NCI-H1417 (cell line): ENCODE results near the gene ACKR3.

Source experiments
- DNase-seq, 3 experiments: peaks; one replicate each; lab custom pipeline; 2025; lab: John Stamatoyannopoulos, UW

ACKR3 gene

DNA sequence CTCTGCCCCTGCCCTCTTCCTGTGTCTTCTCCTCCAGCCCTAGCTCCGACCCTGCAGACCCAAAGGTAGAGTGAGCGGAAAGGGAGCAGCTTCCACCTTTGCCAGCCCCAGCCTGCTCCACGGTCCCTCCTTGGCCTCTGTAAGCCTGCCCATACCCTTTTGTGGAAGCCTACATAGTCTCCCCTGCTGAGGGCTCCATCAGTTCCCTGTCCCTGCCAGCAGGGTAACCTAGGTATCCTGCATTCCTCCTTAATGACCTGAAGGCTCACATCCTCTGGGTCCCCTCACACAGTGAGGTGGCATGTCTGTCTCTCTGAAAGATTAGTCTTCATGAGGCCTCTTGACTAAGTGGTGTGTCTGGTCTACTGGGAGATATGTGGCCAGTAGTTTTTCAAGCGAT lies 20.5 kb upstream of the ACKR3 start:
- DNase-seq: no peak

DNA sequence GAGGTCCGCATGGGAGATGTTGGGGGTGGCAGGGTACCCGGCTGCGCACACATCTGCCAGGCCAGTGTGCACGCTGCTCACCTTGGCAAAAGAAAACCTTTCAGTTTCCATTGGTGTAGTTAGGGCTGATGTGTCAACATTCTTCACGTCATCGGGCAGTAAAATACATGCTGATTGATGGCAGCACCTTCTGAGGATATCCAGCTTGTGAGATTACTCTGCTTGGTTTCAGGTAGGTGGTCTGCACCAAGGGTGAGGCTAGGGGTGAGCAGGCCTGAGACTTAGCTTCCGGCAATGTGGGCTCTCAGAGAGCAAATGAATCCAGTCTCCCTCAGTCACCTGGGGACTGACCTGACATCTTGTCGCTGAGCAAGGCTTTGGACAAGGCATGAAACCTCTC lies 19.3 kb upstream of the ACKR3 start:
- no peak for DNase-seq

DNA sequence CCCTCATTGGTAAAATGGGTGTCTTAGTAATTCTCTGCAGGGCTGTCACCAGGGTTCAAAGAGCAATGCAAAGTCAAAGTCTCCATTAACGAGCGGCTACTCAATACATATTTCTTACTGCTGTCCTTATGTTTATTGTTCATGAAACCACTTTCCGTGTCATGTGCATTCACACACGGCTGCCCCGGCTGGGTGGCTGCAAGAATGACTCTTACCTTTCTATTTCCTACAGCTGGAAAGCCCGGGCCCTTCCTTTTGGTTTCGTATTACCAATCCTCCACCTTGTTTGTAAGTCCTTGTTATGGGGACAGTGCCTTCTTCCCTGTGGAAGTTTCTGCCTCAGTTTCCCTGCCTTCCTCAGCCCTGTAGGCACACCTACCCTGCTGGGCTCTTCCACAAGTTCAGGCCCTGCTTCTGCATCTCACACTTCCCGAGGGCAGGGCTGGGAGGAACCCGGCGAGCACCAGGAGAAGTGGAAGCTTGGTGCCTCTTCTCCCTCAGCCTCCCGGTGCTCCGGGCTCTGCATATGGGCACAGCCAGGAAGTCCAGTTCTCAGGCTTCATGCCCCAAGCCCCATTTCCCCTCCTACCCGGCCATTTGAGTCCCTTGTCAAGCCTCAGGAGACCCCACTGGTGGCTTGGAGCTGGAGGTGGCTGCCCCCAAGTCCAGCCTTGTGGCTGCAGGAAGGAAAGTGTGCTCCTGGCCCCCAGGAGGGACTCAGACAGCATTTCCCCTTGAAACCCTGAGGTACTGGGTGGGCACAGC lies 18.7 kb upstream of the ACKR3 start:
- DNase-seq: peak in 1 of 3 experiments; percentile 10

DNA sequence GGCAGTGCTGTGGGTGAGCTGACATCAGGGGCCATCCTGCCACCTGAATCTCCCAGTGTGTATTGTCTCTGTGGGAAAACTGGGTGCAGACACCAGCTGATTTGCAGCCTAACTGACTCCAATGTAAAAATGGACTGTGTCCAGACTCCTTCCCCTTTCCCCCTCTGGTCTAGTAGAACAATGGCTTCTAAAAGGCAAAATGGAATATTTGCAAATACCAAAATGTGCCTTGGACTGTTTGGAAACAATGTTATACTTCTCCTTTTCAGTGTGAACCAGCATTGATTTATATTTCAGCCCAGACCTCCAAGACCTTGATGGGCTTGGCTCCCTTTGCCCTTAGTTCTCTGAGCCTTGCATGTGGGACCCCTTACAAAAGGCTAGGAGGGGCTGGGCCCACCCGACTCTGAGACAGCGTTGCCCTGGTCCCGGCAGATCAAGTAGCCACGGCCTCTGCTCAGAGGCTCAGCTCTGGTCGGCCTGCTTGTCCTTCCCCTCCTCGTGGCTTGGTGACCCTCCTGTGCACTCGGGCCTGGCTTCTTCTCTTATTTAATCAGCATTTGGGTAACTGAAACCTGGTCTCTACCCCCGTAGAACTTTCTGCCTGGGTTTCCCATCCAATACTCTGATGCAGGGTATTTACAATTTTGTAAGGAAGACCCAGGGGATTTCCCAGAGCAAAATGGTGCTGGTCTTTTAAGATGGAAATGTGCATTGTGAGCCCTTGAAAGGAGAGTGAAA lies 18.0 kb upstream of the ACKR3 start:
- DNase-seq: no peak

DNA sequence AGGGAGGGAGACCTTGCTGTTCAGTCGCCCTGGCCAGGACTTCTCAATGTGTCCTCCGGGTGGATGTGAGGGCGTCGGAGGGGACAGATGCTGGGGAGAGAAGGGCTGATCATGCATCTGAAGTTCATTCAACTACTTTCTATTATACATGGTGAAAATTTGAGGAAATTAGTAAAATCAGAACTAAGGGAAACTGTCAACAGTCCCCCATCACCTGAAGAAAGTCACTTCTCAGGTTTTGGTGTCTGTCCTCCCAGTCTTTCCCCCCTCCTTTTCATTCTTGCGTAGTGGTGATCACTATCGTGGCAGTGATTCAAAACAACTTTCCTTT lies 17.4 kb upstream of the ACKR3 start:
- DNase-seq: no peak

DNA sequence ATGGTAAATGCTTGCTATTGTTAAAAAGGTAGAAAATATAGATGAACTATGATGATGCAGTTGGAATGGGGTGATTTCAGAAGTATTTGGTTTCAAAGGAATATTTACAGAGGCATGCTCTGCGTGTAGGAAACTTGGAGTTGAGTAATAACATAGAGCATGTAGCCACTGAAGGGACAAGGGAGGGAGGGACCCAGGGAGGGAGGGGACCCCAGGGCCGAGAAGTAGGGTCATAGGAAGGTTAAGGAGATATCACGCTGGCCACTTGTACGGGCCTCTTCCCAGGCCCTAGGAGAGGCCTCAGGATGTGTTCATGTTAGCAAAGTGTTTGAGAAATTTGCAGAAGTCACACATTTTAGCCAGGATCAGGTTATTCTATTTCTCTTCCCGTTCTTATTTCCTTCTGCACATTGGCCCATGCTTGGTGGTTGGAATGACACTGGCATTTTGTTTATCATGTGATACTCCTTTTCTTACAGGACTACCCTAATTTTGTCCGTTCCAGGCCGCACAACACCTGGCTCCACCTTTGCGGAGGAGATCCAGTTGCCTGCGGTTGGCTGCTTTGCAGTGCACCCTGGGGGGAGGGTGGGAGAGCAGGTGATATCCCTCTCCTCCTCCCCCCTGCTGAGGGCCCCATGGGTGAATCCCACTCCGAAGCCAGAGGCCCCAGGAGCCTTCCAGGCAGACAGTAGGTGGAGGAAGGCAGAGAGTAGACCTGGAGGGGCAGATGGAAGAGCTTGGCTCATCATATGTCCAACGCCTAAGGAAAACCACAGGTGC lies 16.9 kb upstream of the ACKR3 start:
- DNase-seq: no peak

DNA sequence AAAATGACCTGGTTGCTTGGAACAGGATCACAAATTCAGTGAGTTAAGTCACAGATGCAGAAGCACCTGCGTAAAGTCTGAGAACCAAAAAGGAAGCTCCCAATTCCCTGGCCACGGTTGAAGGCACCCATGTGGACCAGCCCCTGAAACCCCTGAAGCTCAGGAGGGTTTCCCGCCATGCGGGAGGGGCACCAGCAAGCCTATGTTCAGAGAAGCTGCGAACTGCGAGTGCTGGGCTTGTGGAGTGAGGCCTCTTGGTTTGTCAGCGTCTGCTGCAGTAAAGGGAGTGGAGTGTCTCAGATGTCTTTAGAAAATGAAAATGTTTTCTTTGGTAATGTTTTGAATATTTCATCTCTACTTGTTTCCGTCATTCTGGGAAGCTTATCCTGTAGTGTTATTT lies 16.1 kb upstream of the ACKR3 start:
- no peak for DNase-seq

DNA sequence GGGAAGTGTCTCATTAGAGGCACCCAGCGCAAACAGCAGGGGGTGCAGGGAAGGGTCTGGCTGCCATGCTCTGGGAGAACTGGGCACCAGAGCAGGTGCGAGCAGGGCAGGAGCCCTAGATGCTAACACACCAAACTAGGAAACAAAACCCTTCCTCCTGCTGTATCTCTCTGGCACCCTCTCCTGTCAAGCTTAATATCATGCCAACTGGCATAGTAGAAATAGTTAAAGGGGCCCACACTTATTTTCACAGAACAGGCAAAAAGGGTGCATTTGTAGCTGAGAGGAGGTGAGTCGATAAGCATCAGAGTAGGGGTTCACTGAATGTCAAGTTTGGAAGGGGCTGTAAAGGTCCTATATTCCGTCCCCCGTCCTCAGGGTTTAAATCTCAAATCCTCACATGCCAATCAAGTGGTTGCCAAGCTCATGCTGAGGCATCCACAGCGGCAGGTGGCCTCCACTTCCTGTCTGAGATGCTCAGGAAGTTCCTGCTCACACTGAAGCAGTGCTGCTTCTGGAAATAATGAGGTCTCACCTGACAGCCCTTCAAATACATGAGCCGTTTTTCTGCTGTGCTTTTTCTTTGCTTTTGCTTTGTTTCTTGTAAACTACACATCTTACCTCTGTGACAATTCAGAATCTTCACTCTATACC lies 14.9 kb upstream of the ACKR3 start:
- DNase-seq: no peak

DNA sequence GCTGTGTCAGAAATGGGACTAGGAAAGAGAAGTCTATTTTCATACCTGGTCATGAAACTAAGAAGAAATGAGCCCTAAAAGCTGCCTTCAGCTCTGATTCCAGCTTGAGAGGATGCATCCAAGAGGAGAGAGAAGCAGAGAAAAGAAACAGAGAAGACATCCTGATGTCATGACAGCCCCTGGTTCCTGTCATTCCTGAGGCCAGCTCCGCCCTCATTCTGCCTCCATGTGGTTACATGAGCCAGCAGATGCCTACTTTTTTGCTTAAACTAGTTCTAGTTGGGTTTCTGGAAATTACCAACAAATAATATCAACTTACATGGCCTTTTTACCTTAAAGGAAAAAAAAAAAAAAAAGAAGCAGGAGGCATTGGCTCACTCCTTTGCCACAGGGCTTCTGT lies 14.1 kb upstream of the ACKR3 start:
- DNase-seq: no peak

DNA sequence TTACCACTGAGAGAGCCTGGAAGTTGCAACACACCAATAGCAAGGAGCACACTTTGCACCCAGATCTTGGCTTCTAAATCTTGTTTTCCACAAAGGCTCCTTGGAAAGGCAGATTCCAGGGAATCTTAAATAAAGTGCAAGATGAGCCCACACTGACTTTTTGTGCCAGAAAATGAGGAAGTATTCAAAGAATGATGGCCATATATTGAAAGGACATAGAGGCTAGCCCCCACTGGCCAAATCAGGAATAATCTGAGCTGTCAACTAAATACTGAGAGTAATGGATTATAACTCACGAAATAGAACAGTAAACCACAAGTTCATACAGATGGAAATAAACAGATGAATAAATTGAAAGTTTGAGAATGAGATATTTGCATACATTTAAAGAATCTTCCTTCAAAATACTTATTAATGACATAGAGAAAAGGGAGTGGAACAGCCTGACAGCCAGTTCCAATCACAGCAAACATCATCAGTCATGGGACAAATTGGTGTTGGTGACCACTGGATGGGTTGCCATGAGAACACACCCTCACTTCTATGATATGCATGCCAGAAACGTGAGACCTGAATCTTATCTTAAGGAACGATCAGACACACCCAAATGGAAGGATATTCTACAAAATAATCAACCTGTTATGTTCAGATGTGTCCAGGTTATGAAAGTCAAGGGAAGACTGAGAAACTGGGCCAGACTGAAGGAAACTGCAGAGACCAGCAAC lies 12.2 kb upstream of the ACKR3 start:
- DNase-seq: no peak

DNA sequence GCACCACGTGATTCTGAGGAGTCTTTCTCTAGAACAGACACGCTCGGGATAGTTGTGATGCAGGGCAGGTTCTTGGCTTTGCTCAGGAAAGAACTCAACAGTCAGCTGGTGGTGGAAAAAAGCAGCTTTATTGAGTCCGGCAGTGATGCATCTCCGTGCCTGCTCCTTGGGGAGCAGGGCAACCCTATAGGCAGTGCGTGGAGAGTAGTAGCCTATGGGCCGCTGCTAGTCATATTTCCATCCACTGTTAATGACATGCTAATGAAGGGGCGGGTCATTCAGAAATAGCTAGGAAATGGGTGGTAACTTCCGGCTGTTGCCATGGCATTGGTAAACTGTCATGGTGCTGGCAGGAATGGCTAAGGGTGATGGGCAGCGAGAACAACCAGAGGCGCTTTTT lies 11.6 kb upstream of the ACKR3 start:
- DNase-seq: no peak

DNA sequence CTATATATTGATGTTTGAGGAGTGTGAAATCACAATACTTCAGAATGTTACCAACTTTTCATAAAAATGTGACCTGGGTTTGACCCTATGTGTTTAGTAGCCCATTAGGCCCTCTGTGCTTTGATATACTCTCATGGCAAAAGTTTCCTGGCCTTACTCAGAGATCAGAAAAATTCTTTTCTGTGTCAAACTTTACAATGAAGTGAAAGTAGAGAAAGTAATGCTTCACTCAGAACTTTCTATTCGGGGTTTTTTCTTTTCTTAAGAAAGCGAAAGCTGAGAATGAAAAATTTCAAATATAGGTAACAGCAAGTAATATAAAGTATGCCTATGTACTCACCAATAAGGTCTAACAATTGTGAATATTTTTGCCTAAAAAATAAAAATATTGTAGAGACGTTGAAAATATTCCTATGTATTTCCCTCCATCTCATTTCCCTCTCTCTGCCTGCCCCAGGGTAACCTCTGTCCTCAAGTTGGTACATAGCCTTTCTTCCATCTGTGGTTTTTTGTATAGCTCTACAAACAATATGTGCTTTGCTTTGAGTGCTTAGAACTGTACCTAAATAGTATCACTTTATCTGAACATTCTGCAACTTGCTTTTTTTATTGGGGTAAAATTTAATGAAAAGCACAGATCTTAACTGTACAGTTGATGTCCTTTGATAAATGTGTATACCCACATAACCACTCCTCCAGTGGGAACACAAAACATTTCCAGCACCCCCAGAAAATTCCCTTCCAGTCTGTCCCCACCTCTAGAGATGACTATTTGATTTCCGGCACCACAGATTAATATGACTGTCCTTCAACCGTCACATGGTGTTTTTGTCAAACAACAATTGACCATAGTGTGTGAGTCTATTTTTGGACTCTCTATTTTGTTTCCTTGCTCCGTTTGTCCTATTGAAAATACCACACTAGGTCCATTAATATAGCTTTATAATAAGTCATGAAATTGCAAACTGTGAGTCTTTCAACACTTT lies 10.3 kb upstream of the ACKR3 start:
- DNase-seq: no peak

DNA sequence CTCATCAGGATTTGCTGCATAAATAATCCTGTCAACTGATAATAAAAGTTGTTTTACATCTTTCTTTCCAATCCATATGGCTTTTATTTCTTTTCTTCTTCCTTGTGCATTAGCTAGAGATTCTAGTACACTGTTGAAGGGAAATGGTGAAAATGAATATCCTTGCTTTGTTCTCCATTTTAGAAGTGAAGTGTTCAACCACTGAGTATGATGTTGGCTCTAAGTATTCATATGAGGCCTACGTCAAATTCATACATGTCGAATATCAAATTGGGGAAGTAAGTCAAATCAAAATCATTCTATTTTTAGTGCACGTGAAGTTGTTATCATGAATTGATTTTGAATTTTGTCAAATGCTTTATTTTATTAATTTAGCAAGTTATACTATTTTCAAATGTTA lies 7.8 kb upstream of the ACKR3 start:
- no peak for DNase-seq

DNA sequence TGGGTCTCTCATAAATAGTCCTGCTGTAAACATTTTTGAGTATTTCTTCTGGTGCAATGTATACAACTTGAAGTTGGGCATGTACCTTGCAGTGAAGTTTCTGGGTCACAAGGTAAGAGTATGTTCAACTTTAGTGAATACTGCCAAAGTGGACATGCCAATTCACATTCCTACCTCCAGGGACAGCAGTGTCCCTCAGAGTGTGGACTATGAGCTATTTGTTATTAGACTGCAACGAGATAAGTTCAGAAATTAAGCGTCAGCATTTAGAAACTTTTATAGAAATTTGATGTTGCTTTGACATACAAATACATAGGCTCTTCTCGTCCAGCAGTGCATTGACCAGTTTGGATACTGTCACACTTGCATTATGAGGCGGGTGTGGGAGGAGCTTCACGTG lies 7.2 kb upstream of the ACKR3 start:
- DNase-seq: no peak

DNA sequence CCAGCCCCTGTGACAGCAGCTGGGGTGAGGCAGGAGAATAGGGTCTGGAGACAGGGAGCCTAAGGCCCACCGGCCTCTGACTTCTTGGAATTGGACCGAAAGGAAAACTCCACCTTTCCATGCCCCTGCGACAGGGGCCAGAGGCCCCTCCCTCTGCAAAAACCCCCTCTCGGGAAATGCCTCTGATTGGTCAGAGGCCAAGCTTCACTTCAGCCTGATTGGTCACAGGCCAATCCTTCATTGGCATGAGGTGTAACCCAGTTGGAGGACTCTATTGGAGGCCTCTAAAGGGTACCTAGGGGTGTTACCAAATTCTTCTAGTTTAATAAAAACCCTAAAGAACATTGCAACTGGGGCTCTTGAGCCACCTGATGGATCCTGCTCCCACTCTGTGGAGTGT lies 5.7 kb upstream of the ACKR3 start:
- no peak for DNase-seq

DNA sequence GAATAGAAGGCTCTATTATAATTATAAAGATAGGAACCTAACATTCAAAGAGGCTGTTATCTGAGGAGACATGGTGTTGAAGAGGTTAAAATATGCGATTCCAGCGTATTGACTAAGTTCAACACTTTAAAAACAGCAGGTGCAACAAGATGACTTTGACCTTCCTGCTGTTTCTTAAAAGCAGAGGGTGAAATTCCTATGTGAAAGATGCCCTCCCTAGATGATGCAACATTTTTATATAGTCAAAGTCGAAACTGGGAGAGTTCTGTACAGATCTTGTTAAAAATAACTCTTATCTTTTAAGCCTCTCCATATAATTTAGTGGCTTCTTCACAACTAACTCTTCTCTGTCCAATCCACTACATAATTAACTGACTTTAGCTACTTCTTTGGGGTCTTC lies 4.4 kb upstream of the ACKR3 start:
- DNase-seq: peak in 1 of 3 experiments; percentile 49

DNA sequence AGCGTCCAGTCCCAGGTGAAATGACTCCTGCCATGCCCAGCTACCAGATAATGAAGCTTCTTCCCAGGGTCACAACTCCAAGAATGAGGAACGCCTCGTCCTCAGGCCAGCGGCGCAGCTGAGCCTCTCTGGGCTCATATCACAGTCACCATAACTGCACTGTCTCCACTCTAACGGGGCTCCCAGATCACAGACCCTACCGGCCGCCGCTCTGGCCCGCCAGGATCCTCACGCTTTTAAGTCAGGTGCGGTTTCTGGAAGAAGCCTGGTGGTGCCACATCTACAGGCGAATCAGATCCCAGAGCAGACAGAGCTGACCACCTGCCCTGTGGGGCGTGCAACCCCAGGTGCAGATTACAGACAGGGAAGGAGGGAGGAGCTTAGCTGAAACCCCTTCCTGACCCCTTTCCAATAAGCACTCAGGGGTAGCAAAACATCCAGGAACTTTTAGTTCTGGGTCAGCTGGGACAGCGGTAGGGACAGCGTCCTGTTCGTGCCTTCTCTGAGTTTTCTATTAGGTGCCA lies 3.7 kb upstream of the ACKR3 start:
- peak in 1 of 3 experiments; percentile 39 for DNase-seq

DNA sequence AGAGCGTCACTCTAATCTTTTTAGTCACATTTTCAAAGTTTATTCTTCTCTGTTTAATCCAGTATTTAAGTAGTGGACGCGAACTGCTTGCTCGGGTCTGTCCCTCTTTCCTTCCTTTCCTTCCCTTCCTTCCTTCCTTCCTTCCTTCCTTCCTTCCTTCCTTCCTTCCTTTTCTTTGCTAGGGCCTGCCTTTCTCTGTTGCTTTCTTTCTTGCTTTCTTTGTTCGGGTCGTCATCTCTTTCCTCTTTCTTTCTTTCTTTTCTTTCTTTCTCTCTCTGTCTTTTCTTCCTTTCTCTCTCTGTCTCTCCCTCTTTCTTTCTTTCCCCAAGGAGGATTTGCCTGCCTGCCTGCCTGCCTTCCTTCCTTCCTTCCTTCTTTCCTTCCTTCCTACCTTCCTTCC lies 3.0 kb upstream of the ACKR3 start:
- DNase-seq: no peak

DNA sequence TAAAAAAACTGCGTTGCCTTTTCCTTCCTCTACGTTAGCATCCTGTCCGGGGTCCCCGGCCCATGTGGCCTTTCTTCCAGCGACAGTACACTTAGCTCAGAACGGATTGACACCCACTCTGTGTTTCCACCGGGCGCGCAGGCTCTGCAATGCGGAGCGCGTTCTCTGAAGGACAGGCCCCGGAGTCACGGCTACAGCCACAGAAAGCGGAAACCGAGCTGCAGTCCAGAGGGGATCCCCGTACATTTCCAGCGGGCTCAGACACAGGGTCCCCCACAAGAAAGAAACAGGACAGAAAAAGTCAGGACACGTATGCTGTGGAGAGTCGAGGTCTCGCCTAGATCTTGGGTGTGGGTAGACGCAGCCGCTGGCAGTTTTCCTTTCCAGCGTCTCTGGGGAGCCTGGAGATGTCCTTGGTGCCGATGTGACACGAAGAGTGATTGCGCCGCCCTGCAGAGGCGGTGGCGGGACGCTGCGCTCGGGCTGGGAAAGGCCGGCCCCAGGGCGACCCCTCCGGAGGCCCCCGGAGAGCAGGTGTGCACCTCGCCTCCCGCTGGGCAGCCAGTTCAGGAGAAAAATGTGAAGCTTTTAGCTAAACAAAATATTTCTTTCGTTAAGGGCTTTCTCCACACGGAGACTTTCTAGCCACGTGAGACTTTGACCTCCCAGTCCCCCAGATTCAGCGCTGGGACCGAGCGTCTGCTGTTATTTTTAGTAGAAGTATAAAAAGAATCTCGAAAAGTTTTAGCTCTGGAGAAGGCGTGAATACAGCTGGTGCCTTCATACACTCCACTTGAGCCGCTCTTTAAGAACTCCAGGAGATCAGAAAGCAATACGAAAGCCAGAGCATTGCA lies 1.3 kb upstream of the ACKR3 start:
- DNase-seq: peak in 1 of 3 experiments; percentile 19
